GM12878 (cell line): ENCODE data around the gene PALD1. TPM values are rescaled to one million over a fixed set of nuclear protein-coding genes. Genes with fewer than 3 reads are reported as not detected.

Source experiments
- ATAC-seq: fragments of 200-7000 bp; cut with Tn5 transposase; 3 replicates; pipeline ENCODE4 v1.9.1; 2020; ENCODE audit warnings: mild to moderate bottlenecking, moderate library complexity
- BruUV-seq: library from RNA; stranded (reverse); fragments of 400-500 nt; replicated peaks from 2 replicates; lab custom pipeline; 2021; lab: Mats Ljungman, UMichigan
- CTCF ChIA-PET: fragments of 300-600 bp; sonication (Branson Sonifier 250); formaldehyde crosslinking; extraction: SDS; loops from one replicate; lab custom pipeline; 2021; ENCODE audit warnings: inconsistent platforms; lab: Yijun Ruan, JAX
- POLR2A ChIA-PET: fragments of 350-600 bp; formaldehyde crosslinking; extraction: SDS; loops from one replicate; lab custom pipeline; 2021; ENCODE audit warnings: inconsistent platforms; lab: Charles Lee
- RAD21 ChIA-PET: fragments of 300-600 bp; sonication (Branson Sonifier 250); formaldehyde crosslinking; loops from one replicate; lab custom pipeline; 2023; ENCODE audit warnings: antibody characterized with exemption; ENCODE audit not compliant: unreplicated experiment; lab: Charles Lee
- SMC1A ChIA-PET: fragments of 300-600 bp; sonication (Branson Sonifier 250); formaldehyde crosslinking; loops from one replicate; lab custom pipeline; 2023; ENCODE audit not compliant: unreplicated experiment, uncharacterized antibody; lab: Charles Lee
- DNase-seq: peaks from one replicate; pipeline ENCODE4 v3.0.0-alpha.2; 2011; ENCODE audit warnings: low read depth, low spot score
- FAIRE-seq: peaks from 3 replicates; lab custom pipeline; 2011; peaks lifted over from hg19 to GRCh38; lab: Jason Lieb, UNC
- H2AFZ ChIP-seq: 2 replicates; pipeline ENCODE4 v1.6.0; 2011; ENCODE audit warnings: low read depth, low read length, control low read depth; ENCODE audit not compliant: control insufficient read depth
- H3K27ac ChIP-seq: 2 replicates; pipeline ENCODE4 v1.5.1; 2011; ENCODE audit warnings: control low read depth; ENCODE audit not compliant: control insufficient read depth, insufficient read depth
- H3K27me3 ChIP-seq, 2 experiments: replicated peaks in 1 of 2; 2 replicates each; pipeline versions ENCODE4 v1.6.0 to v1.6.1; 2011; ENCODE audit warnings: low read length in 1 of 2; ENCODE audit not compliant: control insufficient read depth in 2 of 2, insufficient read depth in 2 of 2
- H3K36me3 ChIP-seq, 2 experiments: 2 replicates each; pipeline ENCODE4 v1.5.1; 2011; ENCODE audit warnings: low read length in 1 of 2; ENCODE audit not compliant: control insufficient read depth in 2 of 2, insufficient read depth in 2 of 2
- H3K4me1 ChIP-seq: 2 replicates; pipeline ENCODE4 v1.6.1; 2011; ENCODE audit warnings: mild to moderate bottlenecking, low read length, moderate library complexity, mixed read lengths; ENCODE audit not compliant: control insufficient read depth, insufficient read depth
- H3K4me2 ChIP-seq: 2 replicates; pipeline ENCODE4 v1.6.0; 2011; ENCODE audit warnings: control low read depth; ENCODE audit not compliant: control insufficient read depth, insufficient read depth
- H3K4me3 ChIP-seq: fragments of 200-600 bp; sonication (generic); 2 replicates; pipeline ENCODE4 v1.5.1; 2016
- H3K79me2 ChIP-seq: 2 replicates; pipeline ENCODE4 v1.6.0; 2011; ENCODE audit warnings: low read length; ENCODE audit not compliant: control insufficient read depth, insufficient read depth
- H3K9ac ChIP-seq: 2 replicates; pipeline ENCODE4 v1.8.0; 2011; ENCODE audit warnings: low read length, control low read depth, mixed read lengths; ENCODE audit not compliant: control insufficient read depth, insufficient read depth
- H3K9me3 ChIP-seq: replicated peaks from 3 replicates; pipeline ENCODE4 v1.5.1; 2011; ENCODE audit warnings: mild to moderate bottlenecking, low read length; ENCODE audit not compliant: control insufficient read depth, insufficient read depth
- H4K20me1 ChIP-seq: 2 replicates; pipeline ENCODE4 v1.6.0; 2011; ENCODE audit not compliant: control insufficient read depth, insufficient read depth
- BMI1 ChIP-seq: fragments of 450-650 bp; IDR thresholded peaks from 2 replicates; pipeline ENCODE4 v1.6.1; 2016; ENCODE audit warnings: mild to moderate bottlenecking, moderate library complexity, borderline replicate concordance
- E2F4 ChIP-seq: IDR thresholded peaks from 2 replicates; pipeline ENCODE4 v1.6.1; 2012; ENCODE audit warnings: low read depth, low read length, improper control_type of control experiment
- KLF5 ChIP-seq: fragments of 450-650 bp; IDR thresholded peaks from 2 replicates; pipeline ENCODE4 v1.6.1; 2014; ENCODE audit warnings: mild to moderate bottlenecking; ENCODE audit not compliant: partially characterized antibody
- MTA2 ChIP-seq: fragments of 450-650 bp; IDR thresholded peaks from 2 replicates; pipeline ENCODE4 v1.6.1; 2016; ENCODE audit warnings: low read depth, mild to moderate bottlenecking, moderate library complexity
- NFYA ChIP-seq: IDR thresholded peaks from 2 replicates; pipeline ENCODE4 v1.6.1; 2011; ENCODE audit warnings: low read depth, mild to moderate bottlenecking, low read length, improper control_type of control experiment, borderline replicate concordance
- NR2F1 ChIP-seq: fragments of 450-650 bp; conservative IDR thresholded peaks from 2 replicates; pipeline ENCODE4 v1.6.1; 2017; ENCODE audit warnings: mild to moderate bottlenecking
- PAX8 ChIP-seq: fragments of 450-650 bp; IDR thresholded peaks from 2 replicates; pipeline ENCODE4 v1.6.1; 2017; ENCODE audit warnings: mild to moderate bottlenecking, moderate library complexity
- RAD21 ChIP-seq: IDR thresholded peaks from 2 replicates; pipeline ENCODE4 v1.6.1; 2011; ENCODE audit warnings: mild to moderate bottlenecking, low read depth, low read length, moderate library complexity; ENCODE audit not compliant: insufficient read depth
- SUZ12 ChIP-seq: fragments of 200-600 bp; sonication (generic); IDR thresholded peaks from one replicate; pipeline ENCODE4 v1.6.1; 2018; ENCODE audit warnings: antibody characterized with exemption, mild to moderate bottlenecking; ENCODE audit not compliant: unreplicated experiment
- ZNF622 ChIP-seq: fragments of 450-650 bp; IDR thresholded peaks from 2 replicates; pipeline ENCODE4 v1.6.1; 2017; ENCODE audit warnings: mild to moderate bottlenecking, inconsistent platforms
- ZNF687 ChIP-seq: fragments of 450-650 bp; IDR thresholded peaks from 2 replicates; pipeline ENCODE4 v1.6.1; 2017; ENCODE audit warnings: mild to moderate bottlenecking, moderate library complexity
- WGBS: methylation state at CpG from one replicate; pipeline ENCODE4 v1.1.6; 2016; ENCODE audit warnings: low lambda C conversion rate; ENCODE audit not compliant: insufficient replicate concordance, insufficient coverage; ENCODE audit errors: missing lambda C conversion rate; 5-methylcytosine and 5-hydroxymethylcytosine counted together
- in situ Hi-C: fragments of 300-500 bp; cut with MboI; formaldehyde crosslinking; loops from 9 replicates; pipeline ENCODE4 v1.14.3; 2018; ENCODE audit warnings: mixed read lengths
- intact Hi-C: fragments of 100-400 bp; cut with micrococcal nuclease; formaldehyde crosslinking; loops from one replicate; pipeline ENCODE4 v1.14.2; 2022; ENCODE audit not compliant: unreplicated experiment
- polyA plus RNA-seq, 11 experiments: library from polyadenylated mRNA; depleted of rRNA in 4 of 11; unstranded in 6 of 11; stranded (reverse) in 5 of 11; fragments of >200 nt; fragmentation: Nextera tagmentation in 4 of 11; fragmentation: Illumina TruSeq in 1 of 11; extraction: Ambion mirVana in 4 of 11; extraction: Trizol in 1 of 11; gene quantifications; 1 replicate in 1 of 11; 2 replicates in 10 of 11; pipeline versions ENCODE4 v1.2.1 to v1.2.3, GENCODE V29; 2011 to 2016; ENCODE audit warnings: inconsistent platforms in 2 of 11, missing spikeins in 2 of 11, low read depth in 1 of 11
- total RNA-seq, 4 experiments: library from RNA; depleted of rRNA in 3 of 4; stranded (reverse); fragments of >200 nt in 3 of 4; fragmentation: Illumina TruSeq in 1 of 4; extraction: Trizol in 1 of 4; gene quantifications; 2 replicates each; pipeline versions ENCODE4 v1.2.1 to v1.2.3, GENCODE V29; 2013 to 2021

The PALD1 gene
- total and polyA plus RNA-seq, 10 of the 15 experiments (the other 5 are each of a cell fraction or from before 2014, with no cell fraction given), result 0.43 to 20.9 (median 9.0) TPM

- TF ChIP-seq BMI1, result no peak
- no peak for TF ChIP-seq MTA2
- TF ChIP-seq E2F4, result no peak
- TF ChIP-seq RAD21, result no peak
- no peak for TF ChIP-seq PAX8
- TF ChIP-seq NFYA, result no peak
- no peak for TF ChIP-seq SUZ12
- no peak for TF ChIP-seq KLF5
- no peak for TF ChIP-seq ZNF622
- no peak for TF ChIP-seq ZNF687
- TF ChIP-seq NR2F1, result no peak
- no peak for DNase-seq
- no peaks in the 10 kb centered on the region for H4K20me1 ChIP-seq
- intact Hi-C loops (loop anchor here (10.0 kb wide), 1 partner anchor 418 kb away; the partner anchor contains the start of gene PCBD1), in situ Hi-C loops (loop anchor here (10.0 kb wide), 1 partner anchor 418 kb away; the partner anchor contains the start of gene PCBD1)
- H3K4me2 ChIP-seq, result no peak overlapping the region
- H3K4me1 ChIP-seq, result no peaks in the 10 kb centered on the region; the same call in 1 of the 2 replicates
- no peak overlapping the region for H2AFZ ChIP-seq
- CTCF ChIA-PET, result interaction anchor here (0.6 to 1.0 kb wide), 3 partner anchors 57 to 83 kb away, joined by 3 read pairs; no protein-coding TSS in a partner anchor
- no peak for FAIRE-seq
- RAD21 ChIA-PET, result no interaction called here
- no TSS peak for BruUV-seq
- H3K9ac ChIP-seq, result no peak overlapping the region
- ATAC-seq, result no peak
- no peaks in the 10 kb centered on the region for H3K9me3 ChIP-seq
- H3K27me3 ChIP-seq, result no peaks in the 10 kb centered on the region; a peak in 1 of 4 replicates
- POLR2A ChIA-PET, result no interaction called here
- no peaks in the 10 kb centered on the region for H3K36me3 ChIP-seq
- no peak overlapping the region for H3K4me3 ChIP-seq
- SMC1A ChIA-PET, result interaction anchor here (0.6 kb wide), 1 partner anchor 21 kb away, joined by 3 read pairs; no protein-coding TSS in a partner anchor
- WGBS, result 31% methylated on average over 3 of the region's 3 CpGs
- H3K27ac ChIP-seq, result no peak overlapping the region
- H3K79me2 ChIP-seq, result no peaks in the 10 kb centered on the region
Observed at GRCh38 chr10:70466951-70467350, 11.6 kb upstream of the PALD1 start.
